OCI-M2 (cell line): ENCODE measurements around the gene RANBP17.
"Not testable (repeated sequence)": the region's sequence is repeated elsewhere in the genome, so short reads cannot be mapped to it uniquely, and the experiment has no call there.

ENCODE experiments used
- DNase-seq: peaks from one replicate; lab custom pipeline; 2025; ENCODE audit not compliant: unreplicated experiment; lab: John Stamatoyannopoulos, UW

The RANBP17 gene

DNA sequence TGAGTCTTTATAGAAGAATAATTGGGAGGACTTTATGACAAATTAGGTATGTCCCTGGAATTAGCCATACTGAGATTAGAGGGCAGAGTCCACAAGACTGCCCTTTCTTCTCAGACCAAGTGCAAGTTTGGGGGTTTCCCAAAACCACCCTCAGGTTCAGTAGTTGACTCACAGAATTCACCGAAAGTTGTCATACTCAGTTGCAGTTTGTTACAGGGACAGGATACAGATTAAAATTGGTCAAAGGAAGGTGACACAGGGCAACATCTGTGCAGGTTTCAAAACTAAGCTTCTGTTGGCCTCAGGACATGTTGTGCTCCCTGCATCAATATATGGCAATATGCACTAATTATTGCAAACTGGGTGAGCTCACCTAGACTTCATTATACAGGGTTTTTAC, 3.8 kb downstream of the RANBP17 start:
- no peak for DNase-seq

DNA sequence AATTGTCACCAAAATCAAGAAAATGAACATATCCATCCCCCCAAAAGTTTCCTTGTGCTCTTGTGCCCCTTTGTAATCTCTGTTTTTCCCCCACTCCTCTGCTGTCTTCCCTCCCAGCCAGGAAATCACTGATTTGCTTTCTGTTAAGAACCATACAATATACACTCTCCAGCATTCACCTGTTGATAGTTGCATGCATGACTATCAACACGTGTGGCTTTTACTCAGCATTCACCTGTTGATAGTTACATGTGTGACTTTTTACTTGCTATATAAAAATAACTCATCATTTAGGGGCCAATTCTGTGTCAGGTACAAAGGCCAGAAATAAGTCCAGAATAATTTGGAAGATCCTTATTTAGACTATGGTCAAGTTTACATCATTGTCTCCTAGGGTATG, 6.0 kb downstream of the RANBP17 start:
- no peak for DNase-seq

DNA sequence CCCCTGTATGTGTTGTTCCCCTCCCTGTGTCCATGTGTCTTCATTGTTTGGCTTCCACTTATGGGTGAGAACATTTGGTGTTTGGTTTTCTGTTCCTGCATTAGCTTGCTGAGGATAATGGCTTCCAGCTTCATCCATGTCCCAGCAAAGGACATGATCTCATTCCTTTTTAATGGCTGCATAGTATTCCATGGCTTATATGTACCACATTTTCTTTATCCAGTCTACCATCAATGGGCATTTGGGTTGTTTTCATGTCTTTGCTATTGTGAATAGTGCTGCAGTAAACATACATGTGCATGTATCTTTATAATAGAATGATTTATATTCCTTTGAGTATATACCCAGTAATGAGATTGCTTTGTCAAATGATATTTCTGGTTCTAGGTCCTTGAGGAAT, 8.6 kb downstream of the RANBP17 start:
- DNase-seq, result not testable (repeated sequence)

DNA sequence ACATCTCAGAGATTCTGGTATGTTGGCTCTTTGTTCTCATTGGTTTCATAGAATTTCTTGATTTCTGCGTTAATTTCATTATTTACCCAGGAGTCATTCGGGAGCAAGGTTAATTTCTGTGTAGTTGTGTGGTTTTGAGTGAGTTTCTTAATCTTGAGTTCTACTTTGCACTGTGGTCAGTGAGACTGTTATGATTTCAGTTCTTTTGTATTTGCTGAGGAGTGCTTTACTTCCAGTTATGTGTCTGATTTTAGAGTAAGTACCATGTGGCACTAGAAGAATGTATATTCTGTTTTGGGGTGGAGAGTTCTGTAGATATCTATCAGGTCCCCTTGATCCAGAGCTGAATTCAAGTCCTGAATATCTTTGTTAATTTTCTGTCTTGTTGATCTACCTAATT, 12.2 kb downstream of the RANBP17 start:
- DNase-seq, result no peak

DNA sequence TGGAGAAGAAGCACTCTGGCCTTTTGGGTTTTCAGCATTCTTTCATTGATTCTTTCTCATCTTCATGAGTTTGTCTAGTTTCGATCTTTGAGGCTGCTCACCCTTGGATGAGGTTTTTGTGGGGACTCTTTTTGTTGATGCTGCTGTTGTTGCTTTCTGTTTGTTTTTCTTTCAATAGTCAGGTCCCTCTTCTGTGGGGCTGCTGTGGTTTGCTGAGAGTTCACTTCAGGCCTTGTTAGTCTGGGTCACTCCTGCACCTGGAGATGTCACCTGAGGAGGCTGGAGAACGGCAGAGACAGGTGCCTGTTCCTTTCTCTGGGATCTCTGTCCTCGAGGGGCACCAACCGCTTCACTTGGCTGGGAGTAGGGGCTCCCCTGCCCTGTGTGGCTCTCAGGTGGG, 14.0 kb downstream of the RANBP17 start:
- no peak for DNase-seq

DNA sequence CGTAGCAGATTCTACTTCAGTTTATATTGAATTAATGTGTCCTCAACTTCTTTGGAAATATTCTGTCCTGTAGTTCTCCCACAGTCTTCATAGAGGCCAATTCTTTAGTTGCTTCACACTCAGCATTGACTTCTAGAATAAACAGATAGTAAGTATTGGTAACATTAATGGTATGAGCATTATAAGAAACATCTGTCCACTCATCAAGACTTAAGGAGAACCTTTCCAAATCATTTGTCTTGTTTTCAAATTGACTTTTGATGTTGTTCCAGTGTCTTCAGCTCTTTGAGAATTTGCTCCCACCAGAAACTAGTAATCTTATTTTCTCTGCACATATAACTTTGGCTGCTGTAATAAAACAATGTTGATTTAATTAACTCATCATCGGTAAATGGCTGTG, 18.3 kb downstream of the RANBP17 start:
- DNase-seq, result no peak

DNA sequence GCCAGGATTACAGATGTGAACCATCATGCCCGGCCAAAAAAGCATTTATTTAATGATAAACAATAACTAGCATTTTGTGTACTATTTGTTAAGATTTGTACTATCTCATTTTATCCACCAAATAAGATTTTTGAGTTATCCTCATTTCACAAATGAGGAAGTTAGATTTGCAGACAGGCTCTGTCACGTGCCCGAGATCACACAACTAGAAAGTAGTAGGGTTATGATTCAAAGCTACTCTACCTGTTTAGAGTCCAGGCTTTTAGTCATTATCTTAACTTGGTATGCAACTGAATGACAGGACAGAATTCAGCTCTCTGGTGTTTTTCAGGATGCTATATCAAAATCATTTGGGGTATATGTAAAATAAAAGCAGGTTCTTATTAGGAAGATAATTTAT, 20.5 kb downstream of the RANBP17 start:
- no peak for DNase-seq

DNA sequence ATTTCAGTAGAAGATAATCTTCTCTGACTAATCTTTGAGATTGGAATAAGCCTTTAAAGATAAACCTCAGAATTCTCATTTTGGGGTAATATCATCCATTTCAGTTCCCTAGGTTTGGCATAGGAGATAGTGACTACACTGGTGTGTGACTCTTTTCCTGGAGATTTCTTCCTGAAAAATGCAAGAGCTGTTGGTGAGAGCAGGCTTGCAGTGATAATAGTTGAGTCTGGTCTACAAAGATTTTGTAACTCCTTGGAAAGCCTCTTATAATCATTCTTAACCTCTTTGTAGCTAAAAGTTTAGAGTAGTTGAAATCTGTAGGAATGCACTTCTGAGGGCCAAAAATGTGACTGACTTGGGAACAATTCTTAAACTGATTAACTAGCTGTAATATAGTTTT, 23.4 kb downstream of the RANBP17 start:
- DNase-seq, result no peak

DNA sequence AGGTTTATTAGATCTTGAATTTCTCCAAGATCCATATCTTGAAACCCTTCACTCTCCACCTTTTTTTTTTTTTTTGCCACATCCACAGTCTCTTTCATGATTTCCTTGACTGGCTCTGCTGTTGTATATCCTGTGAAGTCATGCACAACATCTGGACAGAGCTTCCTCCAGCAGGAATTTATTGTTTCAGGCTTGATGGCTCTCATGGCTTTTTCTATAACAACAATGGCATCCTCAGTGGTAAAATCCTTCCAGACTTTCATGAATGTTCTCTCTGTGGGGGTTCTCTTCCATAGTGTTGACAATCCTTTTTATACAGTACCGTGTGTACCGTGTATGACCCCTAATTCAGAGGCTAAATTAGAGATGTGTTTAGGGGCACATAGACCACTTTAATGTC, 24.0 kb downstream of the RANBP17 start:
- DNase-seq, result no peak

DNA sequence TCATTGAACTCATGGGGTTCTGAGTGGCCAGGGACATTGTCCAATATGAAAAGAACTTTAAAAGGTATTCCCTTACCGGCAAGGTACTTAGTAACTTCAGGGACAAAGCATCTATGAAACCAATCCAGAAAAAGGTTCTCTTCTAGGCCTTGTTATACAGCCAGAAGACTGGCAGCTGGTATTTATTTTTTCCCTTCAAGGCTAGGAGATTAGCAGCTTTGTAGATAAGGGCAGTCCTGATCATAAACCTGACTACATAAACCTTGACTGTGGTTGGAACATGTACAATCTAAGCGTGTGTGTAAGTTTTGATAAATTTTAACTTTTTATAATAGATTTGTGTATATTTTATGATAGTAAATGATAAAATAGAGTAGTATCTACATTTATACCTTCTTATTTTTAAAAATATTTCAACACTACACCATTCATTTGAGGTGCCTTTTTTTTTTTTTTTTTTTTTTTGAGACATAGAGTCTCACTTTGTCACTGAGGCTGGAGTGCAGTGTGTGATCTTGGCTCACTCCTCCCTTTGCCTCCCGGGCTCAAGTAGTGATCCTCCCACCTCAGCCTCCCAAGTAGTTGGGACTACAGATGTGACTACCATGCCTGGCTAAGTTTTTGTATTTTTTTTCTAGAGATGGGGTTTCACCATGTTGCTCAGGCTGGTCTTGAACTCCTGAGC, 24.5 kb downstream of the RANBP17 start:
- DNase-seq, result no peak

DNA sequence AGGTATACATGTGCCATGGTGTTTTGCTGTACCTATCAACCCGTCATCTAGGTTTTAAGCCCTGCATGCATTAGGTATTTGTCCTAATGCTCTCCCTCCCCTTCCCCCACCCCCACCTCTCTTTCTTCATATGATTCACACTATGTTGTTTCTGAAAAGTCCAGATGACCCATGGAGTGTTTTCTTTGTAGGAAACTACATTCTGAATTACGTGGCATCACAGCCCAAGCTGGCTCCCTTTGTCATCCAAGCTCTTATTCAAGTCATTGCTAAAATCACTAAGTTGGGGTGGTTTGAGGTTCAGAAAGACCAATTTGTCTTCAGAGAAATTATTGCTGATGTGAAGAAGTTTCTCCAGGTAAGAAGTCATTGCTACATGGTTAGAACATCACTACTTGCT, 30.4 kb downstream of the RANBP17 start:
- DNase-seq, result no peak

DNA sequence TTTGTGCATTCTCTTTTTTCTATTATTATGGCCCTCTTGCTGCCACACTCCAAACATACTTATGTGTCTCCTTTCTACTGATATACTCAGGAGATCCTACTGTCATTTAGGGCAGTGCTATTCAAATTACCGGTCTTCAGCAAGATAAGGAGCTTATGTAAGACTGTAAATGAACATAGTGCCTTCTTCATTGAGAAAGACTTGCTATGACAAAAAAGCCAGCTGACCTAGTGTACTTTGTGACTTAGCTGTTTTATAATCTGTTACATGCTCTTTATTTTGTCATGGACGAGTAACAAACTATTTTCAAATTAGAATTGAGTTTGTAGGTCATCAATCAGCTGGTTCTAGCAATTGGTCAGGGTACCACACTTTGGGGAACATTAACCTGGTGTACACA, 32.8 kb downstream of the RANBP17 start:
- no peak for DNase-seq

DNA sequence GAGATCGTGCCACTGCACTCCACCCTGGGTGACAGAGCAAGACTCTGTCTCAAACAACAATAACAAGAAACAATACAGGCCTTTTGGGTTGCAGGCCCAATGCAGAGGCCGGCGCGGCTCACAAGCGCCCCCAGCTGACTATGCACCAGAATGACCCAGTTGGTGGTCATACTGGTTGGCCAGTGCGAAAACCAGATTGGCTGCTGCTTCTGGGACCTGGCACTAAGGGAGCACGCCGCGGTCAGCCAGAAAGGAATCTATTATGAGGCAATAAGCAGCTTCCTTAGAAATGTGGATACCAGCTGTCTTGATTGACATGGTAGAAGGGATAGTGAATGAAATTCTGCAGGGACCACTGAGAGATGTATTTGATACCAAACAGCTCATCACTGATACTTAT, 35.0 kb downstream of the RANBP17 start:
- no peak for DNase-seq

DNA sequence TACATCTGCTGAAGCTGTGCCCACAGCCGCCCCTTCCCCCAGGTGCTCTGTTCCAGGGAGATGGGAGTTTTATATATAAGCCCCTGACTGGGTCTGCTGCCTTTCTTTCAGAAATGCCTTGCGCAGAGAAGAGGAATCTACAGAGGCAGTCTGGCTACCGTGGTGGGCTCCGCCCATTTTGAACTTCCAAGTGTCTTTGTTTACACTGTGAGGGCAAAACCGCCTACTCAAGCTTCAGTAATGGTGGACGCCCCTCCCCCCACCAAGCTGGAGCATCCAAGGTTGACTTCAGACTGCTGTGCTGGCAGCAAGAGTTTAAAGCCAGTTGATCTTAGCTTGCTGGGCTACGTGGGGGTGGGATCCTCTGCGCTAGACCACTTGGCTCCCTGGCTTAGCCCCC, 41.3 kb downstream of the RANBP17 start:
- no peak for DNase-seq

DNA sequence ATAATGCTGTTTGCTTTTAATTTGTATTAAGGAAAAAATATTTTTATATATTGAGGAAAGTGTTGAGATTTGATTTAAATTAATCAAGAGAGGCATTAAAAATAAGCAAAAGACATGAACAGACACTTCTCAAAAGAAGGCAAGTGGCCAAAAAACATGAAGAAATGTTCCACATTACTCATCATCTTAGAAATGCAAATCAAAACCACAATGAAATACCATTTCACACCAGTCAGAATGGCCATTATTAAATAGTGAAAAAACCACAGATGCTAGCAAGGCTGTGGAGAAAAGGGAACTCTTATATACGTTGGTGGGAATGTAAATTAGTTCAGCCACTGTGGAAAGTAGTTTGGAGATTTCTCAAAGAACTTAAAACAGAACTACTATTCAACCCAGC, 45.9 kb downstream of the RANBP17 start:
- DNase-seq, result no peak

DNA sequence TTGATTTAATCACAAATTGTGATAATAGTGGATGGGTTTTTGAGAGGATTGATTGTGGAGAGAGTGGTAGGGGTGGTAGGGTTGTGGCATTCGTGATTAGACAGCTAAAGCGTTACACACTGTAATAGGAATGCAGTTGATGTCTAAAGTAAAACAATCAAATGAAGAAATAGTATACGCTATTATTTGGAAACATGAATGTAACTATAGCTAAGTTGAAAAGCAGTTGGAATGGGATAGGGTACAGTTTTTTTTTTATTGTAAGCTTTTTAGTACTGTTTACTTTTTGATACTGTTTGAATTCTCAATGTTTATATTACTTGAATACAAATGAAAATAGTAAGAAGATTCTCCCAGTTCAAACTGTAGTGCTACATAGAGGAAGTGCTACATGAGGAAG, 51.8 kb downstream of the RANBP17 start:
- DNase-seq, result no peak

DNA sequence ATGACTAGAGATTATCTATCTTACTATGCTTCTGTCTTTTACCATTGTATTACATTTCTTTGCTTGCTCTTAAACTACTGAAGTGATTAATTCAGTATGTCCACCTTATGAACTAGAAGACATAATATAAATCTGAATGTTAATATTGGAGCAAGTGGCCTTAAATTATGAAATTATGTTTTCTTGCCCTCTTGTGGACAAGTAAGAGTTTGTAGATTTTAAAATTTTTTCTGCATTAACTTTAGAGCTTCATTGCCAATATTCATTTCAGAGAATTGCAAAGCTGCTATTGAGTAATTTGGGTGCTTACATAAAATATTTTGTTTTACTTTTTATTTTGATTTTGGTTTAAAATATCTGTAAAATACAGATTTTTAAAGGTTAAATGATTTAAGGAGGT, 55.3 kb downstream of the RANBP17 start:
- DNase-seq, result no peak

DNA sequence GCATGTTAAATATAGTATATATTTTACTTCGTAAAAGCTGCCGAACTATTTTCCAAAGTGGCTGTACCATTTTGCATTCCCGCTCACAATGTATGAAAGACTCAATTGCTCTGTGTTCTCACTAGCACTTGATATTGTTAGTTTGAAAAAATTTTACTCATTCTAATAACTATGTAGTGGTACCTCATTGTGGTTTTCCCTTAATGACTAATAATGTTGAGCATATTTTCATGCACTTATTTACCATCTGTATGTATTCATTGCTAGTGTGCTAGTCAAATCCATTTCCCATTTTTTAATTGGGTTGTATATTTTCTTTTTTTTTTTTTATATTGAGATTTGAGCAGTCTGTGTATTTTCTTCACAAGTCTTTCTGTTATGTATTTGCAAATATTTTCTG, 58.4 kb downstream of the RANBP17 start:
- no peak for DNase-seq

DNA sequence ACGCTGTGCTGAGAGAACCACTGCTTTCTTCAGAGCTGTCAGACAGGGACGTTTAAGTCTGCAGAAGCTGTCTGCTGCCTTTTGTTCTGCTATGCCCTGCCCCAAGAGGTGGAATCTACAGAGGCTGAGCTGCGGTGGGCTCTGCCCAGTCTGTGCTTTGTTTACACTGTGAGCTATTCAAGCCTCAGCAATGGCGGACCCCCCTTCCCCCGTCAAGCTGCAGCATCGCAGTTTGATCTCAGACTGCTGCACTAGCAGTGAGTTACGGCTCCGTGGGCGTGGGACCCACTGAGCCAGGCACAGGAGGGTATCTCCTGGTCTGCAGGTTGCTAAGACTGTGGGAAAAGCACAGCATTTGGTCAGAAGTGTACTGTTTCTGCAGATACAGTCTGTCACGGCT, 60.5 kb downstream of the RANBP17 start:
- not testable (repeated sequence) for DNase-seq

DNA sequence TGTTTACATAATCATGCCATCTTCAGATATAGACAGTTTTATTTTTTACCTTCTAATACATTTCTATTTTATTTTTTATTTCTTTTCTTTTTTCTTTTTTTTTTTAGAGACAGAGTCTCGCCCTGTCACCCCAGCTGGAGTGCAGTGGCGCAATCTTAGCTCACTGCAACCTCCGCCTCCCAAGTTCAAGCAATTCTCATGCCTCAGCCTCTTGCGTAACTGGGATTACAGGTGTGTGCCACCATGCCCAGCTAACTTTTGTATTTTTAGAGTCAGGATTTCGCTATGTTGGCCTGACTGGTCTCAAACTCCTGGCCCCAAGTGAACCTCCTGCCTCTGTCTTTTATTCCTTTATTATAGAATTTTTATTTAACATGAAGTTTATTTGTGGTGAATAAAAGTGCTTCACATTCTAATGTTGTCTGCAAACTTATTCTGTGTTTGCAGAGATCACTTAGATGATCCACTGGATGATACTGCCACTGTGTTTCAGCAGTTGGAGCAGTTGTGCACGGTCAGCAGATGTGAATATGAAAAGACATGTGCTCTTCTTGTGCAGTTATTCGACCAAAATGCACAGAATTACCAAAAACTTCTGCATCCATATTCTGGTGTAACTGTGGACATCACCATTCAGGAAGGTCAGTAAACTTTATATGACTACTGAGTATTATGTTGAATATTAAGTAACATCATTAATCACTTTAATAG, 62.2 kb downstream of the RANBP17 start:
- DNase-seq, result no peak

DNA sequence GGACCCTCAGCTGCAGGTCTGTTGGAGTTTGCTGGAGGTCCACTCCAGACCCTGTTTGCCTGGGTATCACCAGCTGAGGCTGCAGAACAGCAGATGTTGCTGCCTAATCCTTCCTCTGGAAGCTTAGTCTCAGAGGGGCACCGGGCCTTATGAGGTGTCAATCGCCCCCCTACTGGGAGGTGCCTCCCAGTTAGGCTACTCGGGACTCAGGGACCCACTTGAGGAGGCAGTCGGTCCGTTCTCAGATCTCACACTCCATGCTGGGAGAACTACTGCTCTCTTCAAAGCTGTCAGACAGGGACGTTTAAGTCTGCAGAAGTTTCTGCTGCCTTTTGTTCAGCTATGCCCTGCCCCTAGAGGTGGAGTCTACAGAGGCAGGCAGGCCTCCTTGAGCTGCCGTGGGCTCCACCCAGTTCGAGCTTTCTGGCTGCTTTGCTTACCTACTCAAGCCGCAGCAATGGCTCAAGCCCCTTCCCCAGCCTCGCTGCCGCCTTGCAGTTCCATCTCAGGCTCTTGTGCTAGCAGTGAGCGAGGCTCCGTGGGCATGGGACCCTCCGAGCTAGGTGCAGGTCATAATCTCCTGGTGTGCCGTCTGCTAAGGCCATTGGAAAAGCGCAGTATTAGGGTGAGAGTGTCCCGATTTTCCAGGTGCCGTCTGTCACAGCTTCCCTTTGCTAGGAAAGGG, 73.9 kb downstream of the RANBP17 start:
- not testable (repeated sequence) for DNase-seq

DNA sequence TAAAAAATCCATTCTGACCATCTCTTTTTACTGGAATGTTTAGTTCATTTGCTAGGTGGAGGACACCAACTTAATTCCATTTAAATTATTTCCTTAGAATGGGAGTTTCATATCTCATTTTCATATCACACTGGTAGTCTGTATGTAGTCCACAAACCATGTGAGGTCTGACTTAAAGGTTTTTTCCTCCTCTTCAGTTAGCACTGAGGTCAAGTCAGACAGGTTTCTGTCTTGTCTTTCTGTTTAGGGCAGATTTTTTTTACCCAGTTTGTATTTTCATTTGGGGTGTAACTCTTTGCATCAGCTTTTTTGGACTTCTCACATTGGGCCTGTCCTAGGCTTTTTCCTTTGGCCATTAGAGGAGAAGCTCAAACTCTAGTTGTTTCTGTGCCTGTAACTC, 75.3 kb downstream of the RANBP17 start:
- no peak for DNase-seq
